Mesenteric fat pad (tissue), 1 donor: ENCODE measurements around the gene IQCF2. TPM values are rescaled to one million over a fixed set of nuclear protein-coding genes. Genes with fewer than 3 reads are reported as not detected.
"Not testable (repeated sequence)": the region's sequence is repeated elsewhere in the genome, so short reads cannot be mapped to it uniquely, and the experiment has no call there.

Source experiments
- DNase-seq: peaks from one replicate; pipeline ENCODE4 v3.0.0-alpha.2; 2020; ENCODE audit warnings: low spot score
- long read RNA-seq: library from polyadenylated mRNA; unstranded; transcript quantifications from one replicate; pipeline ENCODE4 v2.0.0, GENCODE V29; 2020
- total RNA-seq: library from RNA; stranded (reverse); fragmentation: NEBNext Ultra II Directional; extraction: Animal tissue kit (Norgen Biotek cat#: 25700); gene quantifications from one replicate; pipeline ENCODE4 v1.2.1, GENCODE V29; 2021
- donor health status: DM: yes; HTN: yes; CAD: no.

The IQCF2 gene
- total RNA-seq = not detected
- long read RNA-seq = 0 reads

GRCh38 chr3:51860703-51861665 lies at the start of gene IQCF2:
IQCF2 (plus strand) TSS chr3:51861615; CDS start chr3:51861667, 52 bp downstream.
- no peak for DNase-seq

GRCh38 chr3:51813539-51813938 lies 47.9 kb upstream of the IQCF2 start:
- no peak for DNase-seq

GRCh38 chr3:51814034-51814433 lies 47.4 kb upstream of the IQCF2 start:
- no peak for DNase-seq

GRCh38 chr3:51815614-51816013 lies 45.8 kb upstream of the IQCF2 start:
- no peak for DNase-seq

- DNase-seq = no peak
Measured at GRCh38 chr3:51816723-51817122, 44.7 kb upstream of the IQCF2 start.

- no peak for DNase-seq
Measured at GRCh38 chr3:51817375-51817774, 44.0 kb upstream of the IQCF2 start.

GRCh38 chr3:51819151-51819550 lies 42.3 kb upstream of the IQCF2 start:
- DNase-seq = no peak

- DNase-seq = no peak
Measured at GRCh38 chr3:51819709-51820406, 41.6 kb upstream of the IQCF2 start.

GRCh38 chr3:51828297-51828696 lies 33.1 kb upstream of the IQCF2 start:
- no peak for DNase-seq

GRCh38 chr3:51830345-51830744 lies 31.1 kb upstream of the IQCF2 start:
- no peak for DNase-seq

GRCh38 chr3:51830836-51831385 lies 30.5 kb upstream of the IQCF2 start:
- no peak for DNase-seq

- no peak for DNase-seq
Measured at GRCh38 chr3:51836606-51837005, 24.8 kb upstream of the IQCF2 start.

GRCh38 chr3:51845129-51845528 lies 16.3 kb upstream of the IQCF2 start:
- DNase-seq = no peak

GRCh38 chr3:51855411-51855810 lies 6.0 kb upstream of the IQCF2 start:
- not testable (repeated sequence) for DNase-seq

GRCh38 chr3:51862886-51863285 lies 1.5 kb downstream of the IQCF2 start:
- no peak for DNase-seq

GRCh38 chr3:51868896-51869295 lies 7.5 kb downstream of the IQCF2 start:
- DNase-seq = not testable (repeated sequence)

GRCh38 chr3:51869304-51869703 lies 7.9 kb downstream of the IQCF2 start:
- DNase-seq = no peak

- DNase-seq = no peak
Measured at GRCh38 chr3:51873253-51873766, 11.9 kb downstream of the IQCF2 start.

- DNase-seq = no peak
Measured at GRCh38 chr3:51873876-51874275, 12.5 kb downstream of the IQCF2 start.

- DNase-seq = no peak
Measured at GRCh38 chr3:51874411-51874810, 13.0 kb downstream of the IQCF2 start.

- no peak for DNase-seq
Measured at GRCh38 chr3:51874889-51875288, 13.5 kb downstream of the IQCF2 start.

GRCh38 chr3:51875501-51875900 lies 14.1 kb downstream of the IQCF2 start, which contains the start of gene IQCF5:
IQCF5 (minus strand) TSS chr3:51875601; CDS start chr3:51875531, 70 bp downstream.
- no peak for DNase-seq
